IMR-90 (cell line): ENCODE measurements around the gene FAM181B. TPM values are rescaled to one million over a fixed set of nuclear protein-coding genes. Genes with fewer than 3 reads are reported as not detected.

Source experiments
- ATAC-seq: fragments of 200-7000 bp; cut with Tn5 transposase; 2 replicates; pipeline ENCODE4 v1.9.1; 2020; ENCODE audit warnings: low read depth, mild to moderate bottlenecking, moderate library complexity
- Bru-seq: library from RNA; stranded (reverse); fragments of 400-500 nt; gene quantifications from one replicate; lab custom pipeline; 2021; lab: Mats Ljungman, UMichigan
- BruChase-seq, 2 experiments: library from RNA; stranded (reverse); fragments of 400-500 nt; gene quantifications; one replicate each; lab custom pipeline; 2021; lab: Mats Ljungman, UMichigan
- BruUV-seq: library from RNA; stranded (reverse); fragments of 400-500 nt; replicated peaks from 2 replicates; lab custom pipeline; 2021; lab: Mats Ljungman, UMichigan
- CTCF ChIA-PET: fragments of 300-600 bp; formaldehyde crosslinking; extraction: SDS; loops from one replicate; lab custom pipeline; 2021; ENCODE audit warnings: antibody characterized with exemption; lab: Yijun Ruan, JAX
- POLR2A ChIA-PET: fragments of 300-600 bp; sonication (Branson Sonifier 250); formaldehyde crosslinking; loops from one replicate; lab custom pipeline; 2022; ENCODE audit warnings: antibody characterized with exemption; ENCODE audit not compliant: unreplicated experiment; lab: Charles Lee
- DNase-seq: peaks from one replicate; pipeline ENCODE4 v3.0.0; 2013
- H2AFZ ChIP-seq: replicated peaks from 2 replicates; pipeline ENCODE3; 2013; ENCODE audit warnings: low read length, mild to moderate bottlenecking; ENCODE audit not compliant: poor library complexity
- H2AK5ac ChIP-seq: 2 replicates; pipeline ENCODE4 v1.6.1; 2013; ENCODE audit warnings: low read depth, low read length, inconsistent platforms
- H2AK9ac ChIP-seq: replicated peaks from 2 replicates; pipeline ENCODE3; 2013; ENCODE audit warnings: mild to moderate bottlenecking, low read depth, low read length, moderate library complexity; ENCODE audit not compliant: poor library complexity
- H2BK120ac ChIP-seq: 2 replicates; pipeline ENCODE4 v1.6.1; 2013; ENCODE audit warnings: low read depth, low read length, inconsistent platforms
- H2BK15ac ChIP-seq: 3 replicates; pipeline ENCODE4 v1.6.1; 2013; ENCODE audit warnings: low read depth, low read length, inconsistent platforms
- H2BK20ac ChIP-seq: 2 replicates; pipeline ENCODE4 v1.6.1; 2013; ENCODE audit warnings: low read depth, mild to moderate bottlenecking, inconsistent platforms, low read length, moderate library complexity
- H2BK5ac ChIP-seq: 2 replicates; pipeline ENCODE4 v1.6.1; 2013; ENCODE audit warnings: mild to moderate bottlenecking, low read depth, low read length, inconsistent platforms; ENCODE audit not compliant: poor library complexity, severe bottlenecking
- H3K14ac ChIP-seq: replicated peaks from 2 replicates; pipeline ENCODE4 v1.6.1; 2013; ENCODE audit warnings: low read depth, low read length, inconsistent platforms
- H3K18ac ChIP-seq: 2 replicates; pipeline ENCODE4 v1.6.1; 2013; ENCODE audit warnings: low read depth, low read length, control low read depth
- H3K23ac ChIP-seq: 2 replicates; pipeline ENCODE4 v1.6.1; 2013; ENCODE audit warnings: low read depth, low read length, inconsistent platforms
- H3K27ac ChIP-seq: 2 replicates; pipeline ENCODE4 v1.5.1; 2013; ENCODE audit warnings: mild to moderate bottlenecking, control low read depth, low read length; ENCODE audit not compliant: insufficient read depth
- H3K27me3 ChIP-seq: 2 replicates; pipeline ENCODE4 v1.6.1; 2013; ENCODE audit warnings: low read length; ENCODE audit not compliant: control insufficient read depth, insufficient read depth
- H3K36me3 ChIP-seq: 2 replicates; pipeline ENCODE4 v1.6.1; 2013; ENCODE audit warnings: low read length, mixed read lengths; ENCODE audit not compliant: control insufficient read depth, insufficient read depth
- H3K4ac ChIP-seq: 2 replicates; pipeline ENCODE4 v1.6.1; 2013; ENCODE audit warnings: low read depth, low read length, inconsistent platforms
- H3K4me1 ChIP-seq: 2 replicates; pipeline ENCODE4 v1.6.1; 2013; ENCODE audit warnings: low read length, mixed read lengths; ENCODE audit not compliant: control insufficient read depth, insufficient read depth
- H3K4me2 ChIP-seq: 2 replicates; pipeline ENCODE4 v1.6.1; 2013; ENCODE audit warnings: low read depth, mild to moderate bottlenecking, control low read depth, low read length, moderate library complexity
- H3K4me3 ChIP-seq: 2 replicates; pipeline ENCODE4 v1.5.1; 2013; ENCODE audit warnings: low read depth, mild to moderate bottlenecking, control low read depth, low read length, moderate library complexity; ENCODE audit not compliant: insufficient read depth
- H3K56ac ChIP-seq: 2 replicates; pipeline ENCODE4 v1.6.1; 2013; ENCODE audit warnings: low read length, inconsistent platforms; ENCODE audit not compliant: insufficient read depth; ENCODE audit errors: extremely low read depth
- H3K79me1 ChIP-seq, 2 experiments: 2 replicates each; pipeline ENCODE4 v1.6.1; 2013; ENCODE audit warnings: low read length in 2 of 2, inconsistent platforms in 1 of 2, low read depth in 1 of 2
- H3K9ac ChIP-seq: 2 replicates; pipeline ENCODE4 v1.6.1; 2013; ENCODE audit warnings: low read depth, low read length, control low read depth
- H3K9me1 ChIP-seq: 2 replicates; pipeline ENCODE4 v1.6.1; 2013; ENCODE audit warnings: low read length, inconsistent platforms; ENCODE audit not compliant: insufficient read depth
- H3K9me3 ChIP-seq: 2 replicates; pipeline ENCODE4 v1.6.1; 2013; ENCODE audit warnings: low read length; ENCODE audit not compliant: control insufficient read depth, insufficient read depth
- H4K20me1 ChIP-seq: 2 replicates; pipeline ENCODE4 v1.6.1; 2013; ENCODE audit warnings: low read length, inconsistent platforms; ENCODE audit not compliant: insufficient read depth
- H4K5ac ChIP-seq: 2 replicates; pipeline ENCODE4 v1.6.1; 2013; ENCODE audit warnings: mild to moderate bottlenecking, low read depth, low read length, control low read depth
- H4K8ac ChIP-seq, 2 experiments: 2 replicates each; pipeline ENCODE4 v1.6.1; 2013; ENCODE audit warnings: low read depth in 2 of 2, low read length in 2 of 2, control low read depth in 1 of 2, inconsistent platforms in 1 of 2
- H4K91ac ChIP-seq: 2 replicates; pipeline ENCODE4 v1.6.1; 2013; ENCODE audit warnings: low read depth, low read length, inconsistent platforms; ENCODE audit not compliant: insufficient read depth
- CEBPB ChIP-seq: IDR thresholded peaks from 2 replicates; pipeline ENCODE4 v1.6.1; 2012; ENCODE audit warnings: low read depth, low read length, improper control_type of control experiment
- CHD1 ChIP-seq: IDR thresholded peaks from 2 replicates; pipeline ENCODE4 v1.6.1; 2012; ENCODE audit warnings: low read depth, low read length, improper control_type of control experiment
- FOS ChIP-seq: fragments of 150-350 bp; IDR thresholded peaks from 2 replicates; pipeline ENCODE4 v1.6.1; 2016; ENCODE audit warnings: low read depth, low read length
- MAFK ChIP-seq: IDR thresholded peaks from 2 replicates; pipeline ENCODE4 v1.6.1; 2012; ENCODE audit warnings: low read depth, low read length, improper control_type of control experiment
- MAZ ChIP-seq: IDR thresholded peaks from 2 replicates; pipeline ENCODE4 v1.6.1; 2012; ENCODE audit warnings: low read depth, mild to moderate bottlenecking, low read length, improper control_type of control experiment, moderate library complexity, borderline replicate concordance
- MXI1 ChIP-seq: IDR thresholded peaks from 2 replicates; pipeline ENCODE4 v1.6.1; 2012; ENCODE audit warnings: low read depth, mild to moderate bottlenecking, low read length, moderate library complexity, borderline replicate concordance
- POLR2A ChIP-seq: IDR thresholded peaks from 2 replicates; pipeline ENCODE4 v1.6.1; 2012; ENCODE audit warnings: mild to moderate bottlenecking, low read depth, low read length
- RAD21 ChIP-seq: IDR thresholded peaks from 2 replicates; pipeline ENCODE4 v1.6.1; 2012; ENCODE audit warnings: low read length, improper control_type of control experiment
- RCOR1 ChIP-seq: IDR thresholded peaks from 2 replicates; pipeline ENCODE4 v1.6.1; 2012; ENCODE audit warnings: mild to moderate bottlenecking, low read length, improper control_type of control experiment; ENCODE audit not compliant: insufficient replicate concordance
- RFX5 ChIP-seq: IDR thresholded peaks from 2 replicates; pipeline ENCODE4 v1.8.0; 2012; ENCODE audit warnings: low read depth, mild to moderate bottlenecking, low read length, moderate library complexity
- SMC3 ChIP-seq: fragments of 150-350 bp; IDR thresholded peaks from 2 replicates; pipeline ENCODE4 v1.6.1; 2016; ENCODE audit warnings: low read depth, mild to moderate bottlenecking, antibody characterized with exemption, low read length, moderate library complexity
- USF2 ChIP-seq: fragments of 150-350 bp; IDR thresholded peaks from 2 replicates; pipeline ENCODE4 v1.6.1; 2017; ENCODE audit warnings: mild to moderate bottlenecking, antibody characterized with exemption, low read length, low read depth
- WGBS, 2 experiments: methylation state at CpG; one replicate each; pipeline versions ENCODE4 v1.1.5 to v1.1.7; 2013; ENCODE audit warnings: missing lambda C conversion rate in 2 of 2; ENCODE audit not compliant: insufficient read length in 1 of 2; ENCODE audit errors: extremely low coverage in 2 of 2; 5-methylcytosine and 5-hydroxymethylcytosine counted together
- dilution Hi-C: fragments of 300-500 bp; cut with HindIII; formaldehyde crosslinking; loops from one replicate; pipeline ENCODE4 v1.14.3; 2018; ENCODE audit warnings: low sequenced_read_pairs; ENCODE audit not compliant: unreplicated experiment
- in situ Hi-C: fragments of 300-500 bp; cut with MboI; formaldehyde crosslinking; loops from 3 replicates; pipeline ENCODE4 v1.14.3; 2019; ENCODE audit warnings: low sequenced_read_pairs, inconsistent platforms, mixed read lengths
- intact Hi-C: fragments of 100-400 bp; cut with micrococcal nuclease; formaldehyde crosslinking; loops from 2 replicates; pipeline ENCODE4 v1.10.0; 2022
- long read RNA-seq: library from polyadenylated mRNA; unstranded; transcript quantifications from one replicate; pipeline ENCODE4 v2.0.0, GENCODE V29; 2021; ENCODE audit not compliant: unreplicated experiment
- polyA plus RNA-seq, 3 experiments: library from polyadenylated mRNA; depleted of rRNA; stranded (reverse); fragments of >200 nt; gene quantifications; 2 replicates each; pipeline ENCODE4 v1.2.3, GENCODE V29; 2012; ENCODE audit warnings: low replicate concordance in 1 of 3
- total RNA-seq: library from RNA; depleted of rRNA; stranded (reverse); fragments of >200 nt; gene quantifications from 2 replicates; pipeline ENCODE4 v1.2.3, GENCODE V29; 2012; rRNA removed
- TF ChIP-seq, protein P1 (sequence below): conservative IDR thresholded peaks from 2 replicates; pipeline ENCODE4 v1.5.1; 2012; ENCODE audit warnings: mild to moderate bottlenecking, low read depth, low read length, improper control_type of control experiment
- TF ChIP-seq, protein P2 (sequence below): fragments of 150-350 bp; IDR thresholded peaks from 2 replicates; pipeline ENCODE4 v1.6.1; 2016; ENCODE audit warnings: low read depth, mild to moderate bottlenecking, low read length, moderate library complexity, borderline replicate concordance

FAM181B gene
- total RNA-seq (not detected in 2 replicates), polyA plus RNA-seq (2012; rRNA removed) (not detected in 2 replicates), Bru-seq, nascent RNA (not detected), BruChase-seq, experiment 1, labeled RNA remaining after a 6-hour chase (not detected), BruChase-seq, experiment 2, labeled RNA remaining after a 2-hour chase (not detected)
- polyA plus RNA-seq (2012; cell fraction: cytosol; rRNA removed): not detected in 2 replicates
- not detected in 2 replicates for polyA plus RNA-seq (2012; cell fraction: nucleus; rRNA removed; ENCODE audit: low replicate concordance)
- long read RNA-seq: 0 reads

- peak; percentile 70 for ATAC-seq
- Histone ChIP-seq H2AK5ac (no peak within 1 kb of the TSS), H2BK120ac (no peak within 1 kb of the TSS), H4K8ac (no peak within 1 kb of the TSS), H3K4me3 (peak within 1 kb of the TSS; percentile 39), H3K36me3 (no peaks in the 10 kb centered on the region), H3K14ac (no peak within 1 kb of the TSS), H3K9me1 (no peaks in the 10 kb centered on the region), H3K4me2 (peak within 1 kb of the TSS; percentile 82), H3K23ac (no peak within 1 kb of the TSS; the same call in 1 of the 2 replicates), H2BK5ac (no peak within 1 kb of the TSS), H3K27me3 (peaks cover 54% of the 10 kb centered on the region), H3K56ac (no peak within 1 kb of the TSS), H2BK20ac (no peak within 1 kb of the TSS), H3K79me1 (no peaks in the 10 kb centered on the region), H3K27ac (no peak within 1 kb of the TSS), H3K9ac (no peak within 1 kb of the TSS), H3K4ac (no peak within 1 kb of the TSS), H4K91ac (no peak within 1 kb of the TSS), H2AFZ (peak within 1 kb of the TSS; percentile 77), H2AK9ac (no peak within 1 kb of the TSS), H3K4me1 (peaks cover 2% of the 10 kb centered on the region; the same call in 1 of the 2 replicates), H4K5ac (no peak within 1 kb of the TSS), H3K18ac (no peak within 1 kb of the TSS), H3K9me3 (peaks cover 5% of the 10 kb centered on the region; the same call in 1 of the 2 replicates), H2BK15ac (no peak within 1 kb of the TSS), H4K20me1 (no peaks in the 10 kb centered on the region)
- dilution Hi-C loops: no loop called here
- intact Hi-C loops: no loop called here
- no peak for DNase-seq
- in situ Hi-C loops: no loop called here
- CTCF ChIA-PET: interaction anchor here (1.0 kb wide), 1 partner anchor 11 kb away, joined by 4 read pairs; no protein-coding TSS in a partner anchor
- WGBS, 2 experiments: 5% methylated on average over 25 of the region's 67 CpGs; no CpG with 5 or more reads in 1 of the 2 experiments
- BruUV-seq: no TSS peak
- POLR2A ChIA-PET: no interaction called here
- no peak for TF ChIP-seq RAD21
- TF ChIP-seq CEBPB: no peak
- no peak for TF ChIP-seq RCOR1
- no peak for TF ChIP-seq MXI1
- TF ChIP-seq, protein P1, sequence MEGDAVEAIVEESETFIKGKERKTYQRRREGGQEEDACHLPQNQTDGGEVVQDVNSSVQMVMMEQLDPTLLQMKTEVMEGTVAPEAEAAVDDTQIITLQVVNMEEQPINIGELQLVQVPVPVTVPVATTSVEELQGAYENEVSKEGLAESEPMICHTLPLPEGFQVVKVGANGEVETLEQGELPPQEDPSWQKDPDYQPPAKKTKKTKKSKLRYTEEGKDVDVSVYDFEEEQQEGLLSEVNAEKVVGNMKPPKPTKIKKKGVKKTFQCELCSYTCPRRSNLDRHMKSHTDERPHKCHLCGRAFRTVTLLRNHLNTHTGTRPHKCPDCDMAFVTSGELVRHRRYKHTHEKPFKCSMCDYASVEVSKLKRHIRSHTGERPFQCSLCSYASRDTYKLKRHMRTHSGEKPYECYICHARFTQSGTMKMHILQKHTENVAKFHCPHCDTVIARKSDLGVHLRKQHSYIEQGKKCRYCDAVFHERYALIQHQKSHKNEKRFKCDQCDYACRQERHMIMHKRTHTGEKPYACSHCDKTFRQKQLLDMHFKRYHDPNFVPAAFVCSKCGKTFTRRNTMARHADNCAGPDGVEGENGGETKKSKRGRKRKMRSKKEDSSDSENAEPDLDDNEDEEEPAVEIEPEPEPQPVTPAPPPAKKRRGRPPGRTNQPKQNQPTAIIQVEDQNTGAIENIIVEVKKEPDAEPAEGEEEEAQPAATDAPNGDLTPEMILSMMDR: no peak
- no peak for TF ChIP-seq SMC3
- no peak for TF ChIP-seq RFX5
- TF ChIP-seq MAFK: no peak
- no peak for TF ChIP-seq MAZ
- TF ChIP-seq POLR2A: no peak
- TF ChIP-seq USF2: no peak
- TF ChIP-seq, protein P2, sequence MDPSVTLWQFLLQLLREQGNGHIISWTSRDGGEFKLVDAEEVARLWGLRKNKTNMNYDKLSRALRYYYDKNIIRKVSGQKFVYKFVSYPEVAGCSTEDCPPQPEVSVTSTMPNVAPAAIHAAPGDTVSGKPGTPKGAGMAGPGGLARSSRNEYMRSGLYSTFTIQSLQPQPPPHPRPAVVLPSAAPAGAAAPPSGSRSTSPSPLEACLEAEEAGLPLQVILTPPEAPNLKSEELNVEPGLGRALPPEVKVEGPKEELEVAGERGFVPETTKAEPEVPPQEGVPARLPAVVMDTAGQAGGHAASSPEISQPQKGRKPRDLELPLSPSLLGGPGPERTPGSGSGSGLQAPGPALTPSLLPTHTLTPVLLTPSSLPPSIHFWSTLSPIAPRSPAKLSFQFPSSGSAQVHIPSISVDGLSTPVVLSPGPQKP: no peak
- TF ChIP-seq FOS: no peak
- no peak for TF ChIP-seq CHD1
These were observed at the start of gene FAM181B for GRCh38 chr11:82733444-82734119. Gene FAM181B, minus strand, starts transcription at chr11:82733864. Its CDS starts 135 bp downstream, at chr11:82733729.
